Liver (tissue), 3 donors: ENCODE results near the gene SIRT2.

Experiments used
- CTCF ChIP-seq: fragments of 150-350 bp; IDR thresholded peaks from 2 replicates; pipeline ENCODE4 v1.5.1; 2017; ENCODE audit warnings: improper control_type of control experiment, low read depth, low read length; ENCODE audit not compliant: missing input control
- FOXA1 ChIP-seq: IDR thresholded peaks from 2 replicates; pipeline ENCODE4 v1.6.1; 2016; ENCODE audit warnings: antibody characterized with exemption
- FOXA2 ChIP-seq: IDR thresholded peaks from 2 replicates; pipeline ENCODE4 v1.6.1; 2016; ENCODE audit warnings: antibody characterized with exemption
- GABPA ChIP-seq, 2 donors: IDR thresholded peaks in 1 of 2; conservative IDR thresholded peaks in 1 of 2; 2 replicates each; pipeline ENCODE4 v1.6.1; 2016; ENCODE audit warnings: antibody characterized with exemption in 2 of 2, mild to moderate bottlenecking in 1 of 2, moderate library complexity in 1 of 2
- JUND ChIP-seq, 2 donors: IDR thresholded peaks; 2 replicates each; pipeline ENCODE4 v1.6.1; 2016; ENCODE audit warnings: antibody characterized with exemption in 2 of 2
- MAX ChIP-seq: IDR thresholded peaks from 2 replicates; pipeline ENCODE4 v1.6.1; 2016; ENCODE audit warnings: antibody characterized with exemption
- RAD21 ChIP-seq, 2 donors: IDR thresholded peaks; 2 replicates each; pipeline ENCODE4 v1.6.1; 2016; ENCODE audit warnings: antibody characterized with exemption in 2 of 2, mild to moderate bottlenecking in 2 of 2
- REST ChIP-seq: IDR thresholded peaks from 2 replicates; pipeline ENCODE4 v1.6.1; 2016; ENCODE audit warnings: antibody characterized with exemption, mild to moderate bottlenecking
- TAF1 ChIP-seq: conservative IDR thresholded peaks from 2 replicates; pipeline ENCODE4 v1.6.1; 2016; ENCODE audit warnings: antibody characterized with exemption, mild to moderate bottlenecking
- YY1 ChIP-seq: IDR thresholded peaks from 2 replicates; pipeline ENCODE4 v1.6.1; 2016; ENCODE audit warnings: antibody characterized with exemption, mild to moderate bottlenecking
- ZBTB33 ChIP-seq: IDR thresholded peaks from 2 replicates; pipeline ENCODE4 v1.6.1; 2016; ENCODE audit warnings: antibody characterized with exemption
- donor health status: healthy.
- donor health status: healthy.

- TF ChIP-seq CTCF (no peak), JUND (IDR thresholded peaks at IDR 0.05) (no peak), RAD21 (IDR thresholded peaks at IDR 0.05) (no peak), ZBTB33 (no peak), FOXA1 (no peak), YY1 (no peak), REST (no peak), GABPA (IDR thresholded peaks at IDR 0.05 in 1 of 2, conservative IDR thresholded peaks at IDR 0.05 in 1 of 2) (no peak), MAX (no peak), TAF1 (no peak), FOXA2 (no peak)
Observed at GRCh38 chr19:38890686-38891085, 8.7 kb downstream of the SIRT2 start.
